HCT116 (cell line): Measurements from ENCODE around the gene TAF5. TPM values are rescaled to one million over a fixed set of nuclear protein-coding genes. Genes with fewer than 3 reads are reported as not detected.

Source experiments
- ATAC-seq: fragments of 200-7000 bp; cut with Tn5 transposase; 2 replicates; pipeline ENCODE4 v1.9.1; 2020; ENCODE audit warnings: mild to moderate bottlenecking, moderate library complexity
- BruUV-seq: library from RNA; stranded (reverse); fragments of 400-500 nt; replicated peaks from 2 replicates; lab custom pipeline; 2021; lab: Mats Ljungman, UMichigan
- CTCF ChIA-PET: fragments of 300-600 bp; sonication (Branson Sonifier 250); formaldehyde crosslinking; loops from one replicate; lab custom pipeline; 2021; ENCODE audit warnings: antibody characterized with exemption; lab: Charles Lee
- POLR2A ChIA-PET: fragments of 300-600, 350-600 bp; sonication (Branson Sonifier 250); formaldehyde crosslinking; loops from one replicate; lab custom pipeline; 2021; ENCODE audit warnings: antibody characterized with exemption; lab: Charles Lee
- RAD21 ChIA-PET, 2 experiments: fragments of 300-600 bp; sonication (Branson Sonifier 250); formaldehyde crosslinking; loops; one replicate each; lab custom pipeline; 2023; ENCODE audit warnings: low total read pairs in 2 of 2; ENCODE audit not compliant: uncharacterized antibody in 2 of 2, unreplicated experiment in 2 of 2, low non-redundant PET in 1 of 2; lab: Charles Lee
- DNase-seq: peaks from one replicate; pipeline ENCODE4 v3.0.0-alpha.2; 2010; ENCODE audit warnings: low read depth, low spot score
- H2AFZ ChIP-seq: fragments of 200-600 bp; shearing (Covaris generic), sonication (generic); 2 replicates; pipeline ENCODE4 v1.6.1; 2017; ENCODE audit warnings: low read depth, mixed run types, mixed read lengths, antibody characterized with exemption, low read length; ENCODE audit not compliant: poor library complexity, severe bottlenecking
- H3K27ac ChIP-seq: 2 replicates; pipeline ENCODE4 v1.5.1; 2012; ENCODE audit warnings: low read depth, low read length
- H3K27me3 ChIP-seq: fragments of 200-600 bp; sonication (generic); 2 replicates; pipeline ENCODE4 v1.6.1; 2016; ENCODE audit warnings: mixed run types, low read length, mixed read lengths; ENCODE audit not compliant: insufficient read depth
- H3K36me3 ChIP-seq, 2 experiments: fragments of 200-500 bp in 1 of 2; fragments of 200-600 bp in 1 of 2; sonication (Bioruptor generic) in 1 of 2; sonication (generic) in 1 of 2; 2 replicates each; pipeline versions ENCODE4 v1.5.1 to v1.6.1; 2014 to 2016; ENCODE audit warnings: low read length in 2 of 2, inconsistent platforms in 1 of 2, mixed read lengths in 1 of 2, mixed run types in 1 of 2; ENCODE audit not compliant: insufficient read depth in 2 of 2, control insufficient read depth in 1 of 2
- H3K4me1 ChIP-seq, 2 experiments: fragments of 200-600 bp in 1 of 2; sonication (generic) in 1 of 2; 2 replicates each; pipeline versions ENCODE4 v1.5.1 to v1.6.1; 2012 to 2017; ENCODE audit warnings: low read length in 2 of 2, inconsistent platforms in 1 of 2, mild to moderate bottlenecking in 1 of 2, mixed read lengths in 1 of 2, mixed run types in 1 of 2, moderate library complexity in 1 of 2; ENCODE audit not compliant: insufficient read depth in 2 of 2, control insufficient read depth in 1 of 2
- H3K4me2 ChIP-seq: fragments of 200-600 bp; sonication (generic); 2 replicates; pipeline ENCODE4 v1.6.1; 2017; ENCODE audit warnings: mixed run types, low read length, mixed read lengths
- H3K4me3 ChIP-seq, 2 experiments: fragments of 200-600 bp in 1 of 2; sonication (generic) in 1 of 2; replicated peaks in 1 of 2; 2 replicates each; pipeline ENCODE4 v1.5.1; 2011 to 2016; ENCODE audit warnings: low read length in 2 of 2, control low read depth in 1 of 2, low read depth in 1 of 2, mild to moderate bottlenecking in 1 of 2, mixed read lengths in 1 of 2, mixed run types in 1 of 2
- H3K79me2 ChIP-seq: fragments of 200-600 bp; sonication (generic); 2 replicates; pipeline ENCODE4 v1.6.1; 2017; ENCODE audit warnings: mild to moderate bottlenecking, mixed run types, low read length, moderate library complexity, mixed read lengths; ENCODE audit not compliant: insufficient read depth
- H3K9ac ChIP-seq: fragments of 200-600 bp; sonication (generic); 2 replicates; pipeline ENCODE4 v1.6.1; 2016; ENCODE audit warnings: low read length, mixed read lengths
- H3K9me2 ChIP-seq: fragments of 200-600 bp; sonication (generic), shearing (Covaris generic); 2 replicates; pipeline ENCODE4 v1.6.1; 2017; ENCODE audit warnings: mixed run types, mild to moderate bottlenecking, moderate library complexity; ENCODE audit not compliant: insufficient read depth
- H3K9me3 ChIP-seq, 2 experiments: fragments of 200-500 bp in 1 of 2; fragments of 200-600 bp in 1 of 2; sonication (Bioruptor generic) in 1 of 2; sonication (generic) in 1 of 2; 2 replicates each; pipeline ENCODE4 v1.6.1; 2014 to 2017; ENCODE audit warnings: low read length in 2 of 2, mixed read lengths in 2 of 2, inconsistent platforms in 1 of 2, low read depth in 1 of 2, mild to moderate bottlenecking in 1 of 2, mixed run types in 1 of 2, moderate library complexity in 1 of 2; ENCODE audit not compliant: control insufficient read depth in 1 of 2, insufficient read depth in 1 of 2
- H4K20me1 ChIP-seq: fragments of 200-600 bp; sonication (generic), shearing (Covaris generic); 2 replicates; pipeline ENCODE4 v1.6.1; 2017; ENCODE audit warnings: mixed run types, mild to moderate bottlenecking, moderate library complexity; ENCODE audit not compliant: insufficient read depth
- CEBPB ChIP-seq: IDR thresholded peaks from 2 replicates; pipeline ENCODE4 v1.6.1; 2012; ENCODE audit warnings: low read depth
- EGR1 ChIP-seq: IDR thresholded peaks from 2 replicates; pipeline ENCODE4 v1.6.1; 2012; ENCODE audit warnings: low read depth
- ELF1 ChIP-seq: IDR thresholded peaks from 2 replicates; pipeline ENCODE4 v1.6.1; 2012; ENCODE audit warnings: low read depth, borderline replicate concordance
- EZH2 ChIP-seq: fragments of 200-600 bp; sonication (generic); IDR thresholded peaks from 2 replicates; pipeline ENCODE4 v1.6.1; 2017; ENCODE audit warnings: antibody characterized with exemption, mixed run types
- FOSL1 ChIP-seq: IDR thresholded peaks from 2 replicates; pipeline ENCODE4 v1.6.1; 2012; ENCODE audit warnings: low read depth
- JUND ChIP-seq: IDR thresholded peaks from 2 replicates; pipeline ENCODE4 v1.6.1; 2012
- MAX ChIP-seq: IDR thresholded peaks from 2 replicates; pipeline ENCODE4 v1.6.1; 2012
- RAD21 ChIP-seq: IDR thresholded peaks from 2 replicates; pipeline ENCODE4 v1.6.1; 2012; ENCODE audit warnings: low read depth, mild to moderate bottlenecking
- REST ChIP-seq: IDR thresholded peaks from 2 replicates; pipeline ENCODE4 v1.6.1; 2012; ENCODE audit warnings: low read depth
- YY1 ChIP-seq: IDR thresholded peaks from 2 replicates; pipeline ENCODE4 v1.6.1; 2011; ENCODE audit warnings: low read length, low read depth, moderate library complexity, mild to moderate bottlenecking; ENCODE audit not compliant: insufficient replicate concordance; ENCODE audit errors: extremely low read depth
- ZBTB33 ChIP-seq: IDR thresholded peaks from 2 replicates; pipeline ENCODE4 v1.6.1; 2011; ENCODE audit warnings: mild to moderate bottlenecking, low read length, moderate library complexity; ENCODE audit not compliant: insufficient replicate concordance; ENCODE audit errors: extremely low read depth
- ZFX ChIP-seq: fragments of 450-650 bp; IDR thresholded peaks from 2 replicates; pipeline ENCODE4 v1.6.1; 2017
- intact Hi-C: fragments of 100-400 bp; cut with micrococcal nuclease; formaldehyde crosslinking; loops from 2 replicates; pipeline ENCODE4 v1.10.0; 2022
- total RNA-seq: library from RNA; stranded (reverse); gene quantifications from one replicate; pipeline ENCODE4 v1.2.1, GENCODE V29; 2021; ENCODE audit not compliant: unreplicated experiment

Gene TAF5
- total RNA-seq, 1 experiment from 2014 or later, result 9.2 TPM

GRCh38 chr10:103396789-103397087 lies 29.0 kb downstream of the TAF5 start:
- DNase-seq (no peak), ATAC-seq (peak; percentile 20)
- Histone ChIP-seq H3K9me2 (no peaks in the 10 kb centered on the region), H3K27me3 (no peaks in the 10 kb centered on the region), H3K79me2 (peaks cover 99% of the 10 kb centered on the region), H3K36me3 (peaks cover 39 to 59% of the 10 kb centered on the region in 2 experiments), H3K9ac (peak overlapping the region; percentile 83), H3K4me2 (peak overlapping the region; percentile 82), H4K20me1 (peaks cover 11% of the 10 kb centered on the region; the same call in 1 of the 2 replicates), H3K4me3 (peak overlapping the region; percentile 83 to 95), H3K27ac (peak overlapping the region; percentile 71), H2AFZ (no peak overlapping the region), H3K4me1 (peaks cover 13 to 27% of the 10 kb centered on the region in 2 experiments; a peak in 3 of 4 replicates), H3K9me3 (no peaks in the 10 kb centered on the region)
- POLR2A ChIA-PET, result interaction anchor here (1.1 to 1.2 kb wide), 2 partner anchors 27 to 314 kb away, joined by 3 read pairs; no protein-coding TSS in a partner anchor
- RAD21 ChIA-PET, result no interaction called here
- intact Hi-C loops, result loop anchor here (1.0 to 2.0 kb wide), 3 partner anchors 28 to 478 kb away; partner anchors contain the start of gene CNNM2
- BruUV-seq, result TSS peak; percentile 74
- CTCF ChIA-PET, result interaction anchor here (0.6 to 1.7 kb wide), 3 partner anchors 54 to 562 kb away, joined by 3 to 4 read pairs (median 3); no protein-coding TSS in a partner anchor
- TF ChIP-seq EGR1, result no peak
- TF ChIP-seq RAD21, result no peak
- no peak for TF ChIP-seq YY1
- no peak for TF ChIP-seq ZBTB33
- TF ChIP-seq JUND, result no peak
- TF ChIP-seq ELF1, result no peak
- TF ChIP-seq REST, result no peak
- TF ChIP-seq FOSL1, result no peak
- TF ChIP-seq EZH2, result no peak
- TF ChIP-seq MAX, result no peak
- no peak for TF ChIP-seq CEBPB
- no peak for TF ChIP-seq ZFX
